EH (cell line): ENCODE results near the gene RANBP1.

Experiments
- DNase-seq: peaks from one replicate; pipeline ENCODE4 v3.0.0-alpha.2; 2015; ENCODE audit warnings: low read depth

The RANBP1 gene

GRCh38 chr22:20108757-20109230 is 7.1 kb upstream of the RANBP1 start:
- DNase-seq: no peak

- DNase-seq: no peak
These were observed 6.2 kb upstream of the RANBP1 start for GRCh38 chr22:20109411-20110358.

DNA sequence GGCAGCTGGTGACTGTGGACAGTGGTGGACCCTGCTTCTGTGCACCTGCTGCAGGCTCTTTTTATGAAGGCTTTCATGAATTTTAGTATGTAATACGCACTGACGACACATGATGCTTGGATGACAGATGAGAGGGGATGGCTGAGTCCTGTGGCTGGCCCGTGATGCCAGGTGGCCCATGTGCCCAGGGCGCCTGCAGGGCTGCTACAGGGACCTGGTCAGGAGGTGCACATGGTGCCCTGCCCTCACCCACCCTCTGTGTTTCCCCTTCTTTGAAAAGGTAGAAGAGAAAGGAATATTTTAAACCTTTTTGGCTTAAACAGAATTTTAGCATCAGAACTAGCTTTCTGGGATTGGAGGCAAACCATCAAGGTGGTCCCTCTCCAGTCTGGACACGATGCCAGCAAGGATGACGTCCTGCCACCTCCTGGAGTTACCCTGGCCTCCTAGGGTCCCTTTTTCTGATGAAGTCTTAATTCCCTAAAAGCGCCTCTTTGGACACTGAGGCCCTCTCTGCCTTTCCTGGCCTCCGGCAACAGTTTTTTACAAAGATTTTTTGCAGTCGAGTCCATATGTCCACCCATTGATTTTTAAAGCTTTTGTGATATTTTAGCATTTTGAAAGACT is 5.4 kb upstream of the RANBP1 start:
- no peak for DNase-seq

GRCh38 chr22:20111045-20111688 is 4.7 kb upstream of the RANBP1 start:
- DNase-seq: peak; percentile 36

DNA sequence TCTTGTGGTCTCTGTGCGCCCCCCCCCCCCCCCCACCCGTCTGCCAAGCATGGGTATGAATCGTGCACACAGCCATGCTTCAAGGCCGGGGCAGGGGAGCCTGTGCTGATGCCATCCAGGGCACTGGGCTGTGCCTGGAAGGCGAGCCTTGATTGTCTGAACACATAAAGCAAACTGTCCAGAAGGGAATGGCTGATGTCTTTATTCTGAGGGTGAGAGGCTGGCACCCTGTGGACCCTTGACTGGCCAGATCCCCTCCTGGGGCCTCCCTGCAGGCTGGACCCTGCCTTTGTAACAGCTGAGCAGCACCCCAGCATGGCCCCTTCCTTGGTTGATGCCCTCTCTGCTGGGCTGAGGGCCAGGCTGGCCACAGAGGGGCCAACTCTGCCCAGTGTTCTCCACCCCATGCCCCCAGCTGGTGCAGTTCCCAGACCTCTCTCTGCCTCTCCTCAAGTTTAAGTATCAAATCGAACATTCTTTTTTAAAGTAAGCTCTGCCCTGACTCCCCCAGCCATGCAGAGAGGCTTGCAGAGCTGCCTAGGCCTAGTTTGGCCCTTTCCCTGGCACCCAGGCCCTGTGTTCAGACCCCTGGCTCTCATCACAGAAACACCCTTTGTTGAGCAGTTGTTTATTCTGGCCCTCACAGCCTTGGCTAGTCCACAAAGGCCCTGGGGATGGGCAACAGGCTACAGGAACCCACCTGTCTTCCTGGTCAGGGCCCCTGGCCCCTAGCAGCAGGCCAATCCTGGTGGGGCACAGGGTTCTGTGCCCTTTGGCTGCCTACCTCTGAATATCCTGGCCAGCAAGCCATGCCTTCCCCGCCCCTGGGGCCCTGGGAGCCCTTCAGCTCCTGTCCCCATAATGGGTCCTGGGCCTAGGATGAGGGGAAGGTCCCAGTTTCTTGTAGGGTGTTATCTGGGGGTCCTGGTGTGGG is 3.9 kb upstream of the RANBP1 start:
- no peak for DNase-seq

DNA sequence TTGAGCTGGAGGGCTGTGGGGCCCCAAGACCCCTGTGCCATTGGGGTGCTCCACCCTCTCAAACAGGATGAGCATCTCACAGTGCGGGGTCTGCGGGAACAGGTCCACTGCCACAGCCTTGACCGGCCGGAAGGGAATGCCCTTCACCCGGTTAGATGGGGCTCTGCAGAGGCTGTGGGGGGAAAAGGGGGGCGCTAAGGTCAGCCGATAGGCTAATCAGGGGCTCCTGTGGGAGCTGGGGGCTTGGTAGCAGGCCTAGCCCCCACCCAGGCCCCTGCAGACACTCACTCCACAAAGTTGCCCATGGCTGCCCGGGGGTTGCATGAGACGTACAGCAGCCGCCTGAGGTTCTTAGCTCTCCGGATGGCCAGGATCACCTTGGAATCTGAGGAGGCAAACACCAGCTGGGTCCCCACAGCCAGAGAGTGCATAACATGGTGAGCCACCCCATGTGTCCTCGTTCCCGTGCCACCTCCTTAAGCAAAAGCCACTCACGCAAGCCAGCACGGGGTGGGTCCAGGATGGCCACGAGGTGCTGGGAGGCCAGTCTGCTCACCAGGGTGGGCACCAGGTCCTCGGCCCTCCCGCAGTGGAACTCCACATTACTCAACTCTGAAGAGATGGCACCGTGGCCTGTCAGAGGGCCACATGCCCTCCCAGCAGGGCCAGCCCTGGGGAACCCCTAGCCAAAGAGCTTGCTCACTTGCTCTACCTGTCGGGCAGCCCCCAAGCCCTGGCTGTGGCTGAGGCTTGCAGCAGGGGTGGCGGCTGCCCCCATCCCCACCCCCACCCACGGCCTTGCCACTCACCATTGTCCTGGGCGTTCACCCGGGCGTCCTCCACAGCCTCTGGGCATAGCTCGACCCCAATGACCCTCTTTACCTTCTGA is 3.0 kb upstream of the RANBP1 start:
- DNase-seq: no peak

DNA sequence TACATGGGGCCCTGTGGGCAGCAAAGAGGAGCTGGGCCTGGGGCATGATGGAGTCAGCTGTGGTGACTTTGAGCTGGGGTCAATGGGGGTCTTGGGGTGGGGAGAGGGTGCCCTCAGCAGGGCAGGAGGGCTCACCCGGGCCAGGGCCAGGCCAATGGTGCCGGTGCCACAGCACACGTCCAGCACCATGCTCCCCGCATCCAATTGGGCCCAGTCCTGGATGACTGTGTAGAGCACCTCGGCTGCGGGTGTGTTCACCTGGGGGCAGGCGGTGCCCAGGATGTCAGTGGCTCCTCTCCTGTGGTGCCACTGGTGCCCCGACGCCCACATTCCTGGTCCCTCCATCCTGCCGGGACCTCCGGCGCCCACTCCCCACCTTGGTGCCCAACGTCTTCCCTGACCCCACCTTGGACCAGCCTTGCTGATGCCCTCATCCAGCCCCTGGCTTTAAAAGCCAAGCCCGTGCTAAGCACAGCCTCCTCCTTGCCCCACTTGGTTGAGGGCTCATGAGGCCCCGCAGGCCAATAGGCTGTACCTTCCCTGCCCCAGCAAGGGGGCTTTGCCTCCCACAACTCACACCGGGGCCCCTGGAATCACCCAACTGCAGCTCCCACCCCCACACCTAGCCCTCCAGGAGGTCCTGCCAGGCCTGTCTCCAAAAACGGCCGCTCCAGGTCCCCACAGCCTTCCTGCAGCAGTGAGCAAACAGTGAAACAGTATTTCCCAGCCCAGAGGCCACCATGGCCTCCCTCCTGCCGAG is 2.2 kb upstream of the RANBP1 start:
- DNase-seq: no peak

- DNase-seq: no peak
These were observed 1.1 kb upstream of the RANBP1 start for GRCh38 chr22:20114506-20115475.

DNA sequence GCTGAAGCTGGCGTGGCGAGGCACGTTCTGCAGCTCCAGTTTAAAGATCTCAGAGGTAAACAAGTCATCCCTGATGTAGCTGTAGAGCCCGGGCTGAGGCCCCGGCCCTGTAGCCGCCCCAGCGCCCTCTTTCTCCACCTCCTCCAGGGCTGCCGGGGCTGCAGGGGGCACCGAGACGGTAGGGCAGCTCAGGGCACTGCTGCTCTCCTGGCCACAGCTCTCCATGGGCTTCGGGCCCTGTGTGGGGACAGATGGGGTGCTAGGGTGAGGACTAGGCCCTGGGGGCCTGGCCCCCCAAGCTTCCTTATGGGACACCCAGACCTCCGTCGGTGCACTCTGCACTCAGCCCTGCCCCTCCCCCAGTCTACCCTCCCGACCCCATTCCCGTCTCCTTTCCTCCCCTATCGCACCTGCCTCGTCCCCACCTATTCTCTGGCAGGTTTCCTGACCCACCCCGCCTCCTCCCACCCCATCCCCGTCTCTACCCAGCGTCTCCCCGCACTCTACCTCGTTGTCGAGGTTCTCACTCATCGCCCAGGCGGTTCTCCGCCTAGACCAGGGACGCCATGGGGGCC is 559 bp downstream of the RANBP1 start:
- DNase-seq: no peak

GRCh38 chr22:20116951-20117632 is 1.2 kb downstream of the RANBP1 start, which contains the start of gene TRMT2A:
Gene TRMT2A, minus strand, starts transcription at chr22:20117226. Its CDS starts 320 bp downstream, at chr22:20116906.
- DNase-seq: peak; percentile 97

- DNase-seq: peak; percentile 32
These were observed 1.9 kb downstream of the RANBP1 start for GRCh38 chr22:20117633-20118299.

DNA sequence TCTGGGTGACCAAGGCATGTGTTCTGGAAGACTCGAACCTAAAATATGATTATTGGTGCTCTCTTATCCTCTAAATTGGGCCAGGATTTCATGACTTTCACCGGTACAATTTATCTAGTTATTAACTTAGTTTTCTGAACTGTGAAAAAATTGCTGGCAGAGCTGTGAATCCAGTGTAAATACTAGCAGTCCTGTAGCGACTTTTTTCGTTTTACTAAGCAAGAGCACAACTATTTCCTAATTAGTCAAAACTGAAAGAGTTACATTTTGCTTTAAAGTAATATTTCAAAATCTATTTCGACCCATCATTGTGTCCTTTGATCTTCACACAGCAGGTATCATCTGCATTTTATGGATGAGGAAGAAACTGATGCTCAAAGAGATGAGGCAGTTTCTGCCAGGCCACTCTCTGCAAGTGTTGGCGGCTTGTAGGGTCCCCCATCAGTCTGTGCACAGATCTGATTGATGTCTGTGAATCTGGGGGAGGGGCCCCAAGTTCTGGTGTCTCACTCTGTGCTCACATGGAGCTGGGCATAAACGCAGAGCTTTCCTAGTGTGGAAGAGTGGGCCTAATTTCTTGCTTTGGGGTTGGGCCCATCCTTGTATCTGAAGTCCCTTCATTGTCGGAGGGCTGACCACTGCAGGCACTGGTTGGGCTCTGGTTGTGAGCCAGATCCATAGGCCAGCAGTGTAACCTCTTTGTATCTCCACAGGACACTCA is 2.6 kb downstream of the RANBP1 start:
- DNase-seq: peak; percentile 22

- DNase-seq: no peak
These were observed 6.0 kb downstream of the RANBP1 start for GRCh38 chr22:20121856-20122415.

GRCh38 chr22:20123366-20124082 is 7.6 kb downstream of the RANBP1 start:
- no peak for DNase-seq

- DNase-seq: no peak
These were observed 8.3 kb downstream of the RANBP1 start for GRCh38 chr22:20124083-20124787.
